Glutamatergic neuron (in vitro differentiated cells): ENCODE results near the gene DDX20. TPM values are rescaled to one million over a fixed set of nuclear protein-coding genes. Genes with fewer than 3 reads are reported as not detected.
"Not testable (repeated sequence)": the region's sequence is repeated elsewhere in the genome, so short reads cannot be mapped to it uniquely, and the experiment has no call there.

ENCODE experiments used
- DNase-seq: peaks from one replicate; pipeline ENCODE4 v3.0.0; 2022
- H3K27ac Mint-ChIP-seq: one replicate; pipeline ENCODE4 v1.8.0; 2020; ENCODE audit warnings: mild to moderate bottlenecking, mixed read lengths, inconsistent platforms; ENCODE audit not compliant: unreplicated experiment
- H3K27me3 Mint-ChIP-seq: one replicate; pipeline ENCODE4 v1.8.0; 2020; ENCODE audit warnings: mild to moderate bottlenecking, moderate library complexity, mixed read lengths, inconsistent platforms; ENCODE audit not compliant: unreplicated experiment
- H3K36me3 Mint-ChIP-seq: one replicate; pipeline ENCODE4 v1.8.0; 2020; ENCODE audit warnings: mild to moderate bottlenecking, mixed read lengths, inconsistent platforms; ENCODE audit not compliant: unreplicated experiment
- H3K4me1 Mint-ChIP-seq: one replicate; pipeline ENCODE4 v1.8.0; 2020; ENCODE audit warnings: mild to moderate bottlenecking, low read depth, mixed read lengths, inconsistent platforms; ENCODE audit not compliant: unreplicated experiment
- H3K4me3 Mint-ChIP-seq: one replicate; pipeline ENCODE4 v1.8.0; 2020; ENCODE audit warnings: mild to moderate bottlenecking, mixed read lengths, inconsistent platforms; ENCODE audit not compliant: unreplicated experiment
- H3K9me3 Mint-ChIP-seq: one replicate; pipeline ENCODE4 v1.8.0; 2020; ENCODE audit warnings: mild to moderate bottlenecking, moderate library complexity, mixed read lengths, inconsistent platforms; ENCODE audit not compliant: unreplicated experiment
- total RNA-seq: library from RNA; stranded (reverse); fragmentation: NEBNext Ultra II Directional; extraction: Animal tissue kit (Norgen Biotek cat#: 25700); gene quantifications from one replicate; pipeline ENCODE4 v1.2.1, GENCODE V29; 2021; ENCODE audit not compliant: unreplicated experiment
- TF ChIP-seq, protein P1 (sequence below): fragments of 200-600 bp; sonication (generic); IDR thresholded peaks from one replicate; pipeline ENCODE4 v1.5.0; 2021; ENCODE audit not compliant: partially characterized antibody, unreplicated experiment

DDX20 gene
- total RNA-seq, 1 donor from 2014 or later, result 17.3 TPM

DNA sequence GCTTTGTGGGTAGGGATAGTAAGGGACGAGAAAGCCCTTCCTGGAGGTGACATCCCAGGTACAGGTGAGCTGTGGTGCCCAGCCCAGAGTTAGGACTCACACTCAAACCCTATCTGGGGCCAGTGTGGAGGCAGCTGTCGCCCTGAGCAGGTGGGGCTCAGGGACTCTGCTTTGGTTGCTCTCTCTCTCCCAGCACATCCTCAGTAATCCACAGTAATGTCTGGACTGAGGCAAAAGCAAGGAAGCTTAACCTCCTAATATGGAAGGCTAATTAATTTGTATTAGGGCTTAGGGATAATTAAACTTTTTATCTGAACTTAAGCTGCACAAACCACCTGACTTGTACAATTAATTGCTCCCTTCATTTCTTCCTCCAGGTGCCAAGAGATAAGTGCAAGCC is 38.2 kb downstream of the DDX20 start:
- no peak overlapping the region for H3K4me3 Mint-ChIP-seq
- H3K9me3 Mint-ChIP-seq, result peaks cover 1% of the 10 kb centered on the region
- TF ChIP-seq, protein P1, sequence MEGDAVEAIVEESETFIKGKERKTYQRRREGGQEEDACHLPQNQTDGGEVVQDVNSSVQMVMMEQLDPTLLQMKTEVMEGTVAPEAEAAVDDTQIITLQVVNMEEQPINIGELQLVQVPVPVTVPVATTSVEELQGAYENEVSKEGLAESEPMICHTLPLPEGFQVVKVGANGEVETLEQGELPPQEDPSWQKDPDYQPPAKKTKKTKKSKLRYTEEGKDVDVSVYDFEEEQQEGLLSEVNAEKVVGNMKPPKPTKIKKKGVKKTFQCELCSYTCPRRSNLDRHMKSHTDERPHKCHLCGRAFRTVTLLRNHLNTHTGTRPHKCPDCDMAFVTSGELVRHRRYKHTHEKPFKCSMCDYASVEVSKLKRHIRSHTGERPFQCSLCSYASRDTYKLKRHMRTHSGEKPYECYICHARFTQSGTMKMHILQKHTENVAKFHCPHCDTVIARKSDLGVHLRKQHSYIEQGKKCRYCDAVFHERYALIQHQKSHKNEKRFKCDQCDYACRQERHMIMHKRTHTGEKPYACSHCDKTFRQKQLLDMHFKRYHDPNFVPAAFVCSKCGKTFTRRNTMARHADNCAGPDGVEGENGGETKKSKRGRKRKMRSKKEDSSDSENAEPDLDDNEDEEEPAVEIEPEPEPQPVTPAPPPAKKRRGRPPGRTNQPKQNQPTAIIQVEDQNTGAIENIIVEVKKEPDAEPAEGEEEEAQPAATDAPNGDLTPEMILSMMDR, result no peak
- no peaks in the 10 kb centered on the region for H3K36me3 Mint-ChIP-seq
- H3K27ac Mint-ChIP-seq, result no peak overlapping the region
- peaks cover 24% of the 10 kb centered on the region for H3K4me1 Mint-ChIP-seq
- no peak for DNase-seq
- H3K27me3 Mint-ChIP-seq, result peaks cover 6% of the 10 kb centered on the region

DNA sequence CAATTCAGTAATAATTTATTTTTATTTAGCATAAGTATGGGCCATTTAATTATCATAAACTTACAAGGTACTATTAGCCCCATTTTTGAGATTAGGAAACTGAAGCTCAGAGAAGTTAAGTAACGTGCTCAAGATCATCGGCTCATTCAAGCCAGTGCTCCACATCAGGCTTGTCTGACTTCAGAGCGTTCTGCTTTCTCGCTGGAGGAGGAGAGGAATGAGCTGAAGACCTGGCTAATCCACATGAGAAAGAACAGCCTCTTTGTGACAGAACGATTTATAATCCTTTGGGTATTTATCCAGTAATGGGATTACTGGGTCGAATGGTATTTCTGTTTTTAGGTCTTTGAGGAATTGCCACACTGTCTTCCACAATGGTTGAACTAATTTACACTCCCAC is 39.7 kb downstream of the DDX20 start:
- H3K9me3 Mint-ChIP-seq, result no peaks in the 10 kb centered on the region
- no peak overlapping the region for H3K27ac Mint-ChIP-seq
- TF ChIP-seq, protein P1, result no peak
- DNase-seq, result no peak
- peaks cover 2% of the 10 kb centered on the region for H3K27me3 Mint-ChIP-seq
- no peak overlapping the region for H3K4me3 Mint-ChIP-seq
- H3K36me3 Mint-ChIP-seq, result no peaks in the 10 kb centered on the region
- H3K4me1 Mint-ChIP-seq, result peaks cover 17% of the 10 kb centered on the region

DNA sequence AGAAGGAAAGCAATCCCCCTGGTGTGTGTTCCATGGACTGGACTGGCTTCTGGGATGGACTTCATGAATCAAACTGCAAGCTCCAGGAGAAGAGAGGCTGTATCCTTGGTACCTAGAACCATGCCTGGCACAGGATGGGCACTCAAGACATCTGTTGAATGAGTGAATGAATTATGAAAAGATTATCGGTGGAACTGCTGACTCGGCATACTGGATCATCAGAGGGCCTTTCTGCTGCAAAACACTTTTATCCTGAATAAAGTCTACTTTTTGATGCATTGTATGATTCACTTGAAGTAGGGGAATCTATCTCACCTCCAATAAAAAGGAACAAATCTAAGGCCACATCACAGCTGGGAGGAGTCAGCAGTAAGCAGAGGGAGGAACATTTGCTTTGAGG is 42.9 kb downstream of the DDX20 start:
- no peak for DNase-seq
- Mint-ChIP-seq H3K4me1 (peaks cover 21% of the 10 kb centered on the region), H3K27me3 (peaks cover 4% of the 10 kb centered on the region), H3K27ac (no peak overlapping the region), H3K36me3 (no peaks in the 10 kb centered on the region), H3K4me3 (no peak overlapping the region), H3K9me3 (no peaks in the 10 kb centered on the region)
- TF ChIP-seq, protein P1, result no peak

DNA sequence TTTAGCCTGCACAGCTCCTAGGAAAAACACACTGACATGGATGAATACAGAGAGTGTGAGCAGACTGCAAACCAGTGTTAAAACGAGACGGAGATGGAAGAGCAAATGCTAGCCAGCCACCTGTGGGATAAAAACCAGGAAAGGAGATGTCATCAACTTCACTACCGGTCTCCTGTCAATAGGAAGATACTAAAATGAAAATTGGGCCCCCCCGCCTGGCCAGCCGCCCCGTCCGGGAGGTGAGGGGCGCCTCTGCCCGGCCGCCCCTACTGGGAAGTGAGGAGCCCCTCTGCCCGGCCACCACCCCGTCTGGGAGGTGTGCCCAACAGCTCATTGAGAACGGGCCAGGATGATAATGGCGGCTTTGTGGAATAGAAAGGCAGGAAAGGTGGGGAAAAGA is 44.0 kb downstream of the DDX20 start:
- H3K27me3 Mint-ChIP-seq, H3K36me3 Mint-ChIP-seq, H3K9me3 Mint-ChIP-seq, DNase-seq: not testable (repeated sequence)
- peak overlapping the region; percentile 58 for H3K4me3 Mint-ChIP-seq
- H3K4me1 Mint-ChIP-seq, result peaks cover 28% of the 10 kb centered on the region
- H3K27ac Mint-ChIP-seq, result peak overlapping the region; percentile 6

DNA sequence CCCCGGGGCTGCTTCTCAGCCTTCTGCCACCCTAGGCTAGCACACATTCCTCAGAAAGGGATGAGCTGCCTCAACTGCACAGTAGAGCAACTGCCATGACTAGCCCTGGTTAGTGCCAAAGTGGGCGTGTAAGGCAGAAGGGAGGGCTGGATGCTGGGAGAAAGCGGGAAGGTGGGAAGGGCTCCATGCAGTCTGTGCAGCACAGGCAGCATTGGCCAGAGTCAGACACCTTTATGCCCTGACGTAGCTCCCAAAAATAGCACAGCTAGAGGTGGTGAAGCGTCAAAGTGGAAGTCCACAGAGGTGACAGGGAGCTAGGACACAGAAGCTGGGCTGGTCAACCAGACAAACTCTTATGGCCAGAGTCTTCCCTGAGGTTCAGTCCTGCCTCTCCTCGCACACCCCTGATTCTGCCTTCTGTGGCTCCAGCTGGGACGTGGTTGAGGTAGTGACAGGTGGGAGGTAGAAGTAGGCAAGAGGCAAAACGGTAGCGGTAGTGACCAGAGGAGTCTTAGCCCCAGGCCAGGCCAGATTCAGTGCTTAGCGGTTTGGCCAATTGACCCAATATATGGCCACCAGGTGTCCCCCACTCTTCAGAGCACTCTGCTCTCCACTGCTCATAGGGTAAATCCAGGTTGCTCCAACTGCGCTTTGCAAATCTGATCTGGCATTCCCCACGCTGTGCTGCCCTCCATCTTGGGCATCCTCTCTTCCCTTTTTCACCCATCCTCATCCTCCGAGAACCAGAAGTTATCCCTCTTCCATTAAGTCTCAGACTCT is 45.6 kb downstream of the DDX20 start:
- DNase-seq, result no peak
- peaks cover 37% of the 10 kb centered on the region for H3K4me1 Mint-ChIP-seq
- H3K36me3 Mint-ChIP-seq, result no peaks in the 10 kb centered on the region
- H3K27ac Mint-ChIP-seq, result peak overlapping the region; percentile 56
- H3K27me3 Mint-ChIP-seq, result peaks cover 4% of the 10 kb centered on the region
- H3K9me3 Mint-ChIP-seq, result no peaks in the 10 kb centered on the region
- peak overlapping the region; percentile 4 for H3K4me3 Mint-ChIP-seq
- TF ChIP-seq, protein P1, result no peak
